Measurements from ENCODE around the gene NHP2.

Gene NHP2

GRCh38 chr5:178108966-178109365 lies 44.7 kb downstream of the NHP2 start:
- no peak overlapping the region for H3K27ac ChIP-seq (ENCODE audit: low read depth, low read length)
- H3K4me3 ChIP-seq (ENCODE audit: low read depth in 1 of 5, low read length in 5 of 5), result no peak overlapping the region
- peaks cover 0 to 19% (median 14%) of the 10 kb centered on the region in 5 donors for H3K4me1 ChIP-seq (ENCODE audit: control insufficient read depth in 5 of 5, insufficient read depth in 5 of 5, low read length in 5 of 5)
- H3K9me3 ChIP-seq (ENCODE audit: control insufficient read depth in 5 of 5, low read length in 5 of 5), result peaks cover 0 to 3% (median 0%) of the 10 kb centered on the region in 5 donors
- no peak overlapping the region for H3K9ac ChIP-seq (ENCODE audit: low read length in 5 of 5)
- no peaks in the 10 kb centered on the region for H3K36me3 ChIP-seq (ENCODE audit: control insufficient read depth in 5 of 5, insufficient read depth in 5 of 5, low read length in 5 of 5)
- peaks cover 0 to 13% (median 7%) of the 10 kb centered on the region in 5 donors for H3K27me3 ChIP-seq (ENCODE audit: control insufficient read depth in 5 of 5, insufficient read depth in 4 of 5, low read length in 5 of 5)

- H3K27me3 ChIP-seq (ENCODE audit: control insufficient read depth in 5 of 5, insufficient read depth in 4 of 5, low read length in 5 of 5), result peaks cover 0 to 10% (median 4%) of the 10 kb centered on the region in 5 donors
- peaks cover 0 to 3% (median 0%) of the 10 kb centered on the region in 5 donors for H3K9me3 ChIP-seq (ENCODE audit: control insufficient read depth in 5 of 5, low read length in 5 of 5)
- H3K36me3 ChIP-seq (ENCODE audit: control insufficient read depth in 5 of 5, insufficient read depth in 5 of 5, low read length in 5 of 5), result no peaks in the 10 kb centered on the region
- no peak overlapping the region for H3K4me3 ChIP-seq (ENCODE audit: low read depth in 1 of 5, low read length in 5 of 5)
- H3K9ac ChIP-seq (ENCODE audit: low read length in 5 of 5), result no peak overlapping the region
- no peak overlapping the region for H3K27ac ChIP-seq (ENCODE audit: low read depth, low read length)
- H3K4me1 ChIP-seq (ENCODE audit: control insufficient read depth in 5 of 5, insufficient read depth in 5 of 5, low read length in 5 of 5), result peaks cover 0 to 15% (median 10%) of the 10 kb centered on the region in 5 donors
These were observed 45.2 kb downstream of the NHP2 start for GRCh38 chr5:178108446-178108845.

- no peak overlapping the region for H3K27ac ChIP-seq (ENCODE audit: low read depth, low read length)
- peaks cover 0 to 3% (median 0%) of the 10 kb centered on the region in 5 donors for H3K9me3 ChIP-seq (ENCODE audit: control insufficient read depth in 5 of 5, low read length in 5 of 5)
- H3K9ac ChIP-seq (ENCODE audit: low read length in 5 of 5), result no peak overlapping the region
- H3K4me1 ChIP-seq (ENCODE audit: control insufficient read depth in 5 of 5, insufficient read depth in 5 of 5, low read length in 5 of 5), result peaks cover 0 to 12% (median 7%) of the 10 kb centered on the region in 5 donors
- no peaks in the 10 kb centered on the region for H3K36me3 ChIP-seq (ENCODE audit: control insufficient read depth in 5 of 5, insufficient read depth in 5 of 5, low read length in 5 of 5)
- no peak overlapping the region for H3K4me3 ChIP-seq (ENCODE audit: low read depth in 1 of 5, low read length in 5 of 5)
- H3K27me3 ChIP-seq (ENCODE audit: control insufficient read depth in 5 of 5, insufficient read depth in 4 of 5, low read length in 5 of 5), result peaks cover 0 to 10% (median 4%) of the 10 kb centered on the region in 5 donors
These were observed 45.9 kb downstream of the NHP2 start for GRCh38 chr5:178107756-178108310.

GRCh38 chr5:178106556-178107239 lies 47.0 kb downstream of the NHP2 start:
- H3K4me1 ChIP-seq (ENCODE audit: control insufficient read depth in 5 of 5, insufficient read depth in 5 of 5, low read length in 5 of 5), result peaks cover 0 to 11% (median 5%) of the 10 kb centered on the region in 5 donors
- peaks cover 0 to 10% (median 4%) of the 10 kb centered on the region in 5 donors for H3K27me3 ChIP-seq (ENCODE audit: control insufficient read depth in 5 of 5, insufficient read depth in 4 of 5, low read length in 5 of 5)
- H3K36me3 ChIP-seq (ENCODE audit: control insufficient read depth in 5 of 5, insufficient read depth in 5 of 5, low read length in 5 of 5), result no peaks in the 10 kb centered on the region
- no peak overlapping the region for H3K4me3 ChIP-seq (ENCODE audit: low read depth in 1 of 5, low read length in 5 of 5)
- H3K9ac ChIP-seq (ENCODE audit: low read length in 5 of 5), result no peak overlapping the region
- H3K27ac ChIP-seq (ENCODE audit: low read depth, low read length), result no peak overlapping the region
- no peaks in the 10 kb centered on the region for H3K9me3 ChIP-seq (ENCODE audit: control insufficient read depth in 5 of 5, low read length in 5 of 5)

GRCh38 chr5:178106086-178106485 lies 47.6 kb downstream of the NHP2 start:
- peaks cover 0 to 11% (median 5%) of the 10 kb centered on the region in 5 donors for H3K4me1 ChIP-seq (ENCODE audit: control insufficient read depth in 5 of 5, insufficient read depth in 5 of 5, low read length in 5 of 5)
- peaks cover 0 to 10% (median 4%) of the 10 kb centered on the region in 5 donors for H3K27me3 ChIP-seq (ENCODE audit: control insufficient read depth in 5 of 5, insufficient read depth in 4 of 5, low read length in 5 of 5)
- H3K36me3 ChIP-seq (ENCODE audit: control insufficient read depth in 5 of 5, insufficient read depth in 5 of 5, low read length in 5 of 5), result no peaks in the 10 kb centered on the region
- H3K4me3 ChIP-seq (ENCODE audit: low read depth in 1 of 5, low read length in 5 of 5), result no peak overlapping the region
- H3K9ac ChIP-seq (ENCODE audit: low read length in 5 of 5), result no peak overlapping the region
- H3K27ac ChIP-seq (ENCODE audit: low read depth, low read length), result no peak overlapping the region
- no peaks in the 10 kb centered on the region for H3K9me3 ChIP-seq (ENCODE audit: control insufficient read depth in 5 of 5, low read length in 5 of 5)

GRCh38 chr5:178104492-178104891 lies 49.2 kb downstream of the NHP2 start:
- Histone ChIP-seq H3K27ac (ENCODE audit: low read depth, low read length) (no peak overlapping the region), H3K9me3 (ENCODE audit: control insufficient read depth in 5 of 5, low read length in 5 of 5) (no peaks in the 10 kb centered on the region), H3K36me3 (ENCODE audit: control insufficient read depth in 5 of 5, insufficient read depth in 5 of 5, low read length in 5 of 5) (no peaks in the 10 kb centered on the region), H3K9ac (ENCODE audit: low read length in 5 of 5) (no peak overlapping the region), H3K4me1 (ENCODE audit: control insufficient read depth in 5 of 5, insufficient read depth in 5 of 5, low read length in 5 of 5) (peaks cover 0 to 11% (median 5%) of the 10 kb centered on the region in 5 donors), H3K4me3 (ENCODE audit: low read depth in 1 of 5, low read length in 5 of 5) (no peak overlapping the region), H3K27me3 (ENCODE audit: control insufficient read depth in 5 of 5, insufficient read depth in 4 of 5, low read length in 5 of 5) (peaks cover 0 to 10% (median 3%) of the 10 kb centered on the region in 5 donors)

GRCh38 chr5:178103612-178104011 lies 50.1 kb downstream of the NHP2 start:
- Histone ChIP-seq H3K9me3 (ENCODE audit: control insufficient read depth in 5 of 5, low read length in 5 of 5) (no peaks in the 10 kb centered on the region), H3K4me3 (ENCODE audit: low read depth in 1 of 5, low read length in 5 of 5) (no peak overlapping the region), H3K9ac (ENCODE audit: low read length in 5 of 5) (no peak overlapping the region), H3K27ac (ENCODE audit: low read depth, low read length) (no peak overlapping the region), H3K36me3 (ENCODE audit: control insufficient read depth in 5 of 5, insufficient read depth in 5 of 5, low read length in 5 of 5) (no peaks in the 10 kb centered on the region), H3K27me3 (ENCODE audit: control insufficient read depth in 5 of 5, insufficient read depth in 4 of 5, low read length in 5 of 5) (peaks cover 0 to 10% (median 3%) of the 10 kb centered on the region in 5 donors), H3K4me1 (ENCODE audit: control insufficient read depth in 5 of 5, insufficient read depth in 5 of 5, low read length in 5 of 5) (peaks cover 0 to 5% (median 0%) of the 10 kb centered on the region in 5 donors)
